ENCODE measurements around the gene ITGA6.

Gene ITGA6

DNA sequence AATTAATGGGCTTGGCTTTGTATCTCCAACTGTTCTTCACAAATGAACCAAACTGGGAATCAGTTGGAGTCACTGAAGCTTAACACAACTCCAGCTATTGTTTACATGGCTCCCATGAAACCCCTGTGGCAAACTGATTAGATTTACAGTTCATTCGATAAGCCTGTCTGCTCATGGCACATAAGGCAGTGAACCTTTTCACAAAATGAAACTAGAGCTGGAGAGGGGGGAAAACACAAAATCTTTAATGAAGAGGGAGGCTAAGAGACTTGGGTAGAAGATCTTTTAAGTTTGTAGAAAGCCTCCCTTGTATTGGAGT is 11.6 kb upstream of the ITGA6 start:
- Histone ChIP-seq H3K27me3 (ENCODE audit: insufficient read depth, poor library complexity, severe bottlenecking) (no peaks in the 10 kb centered on the region), H3K9me3 (ENCODE audit: severe bottlenecking) (no peaks in the 10 kb centered on the region), H3K4me1 (ENCODE audit: insufficient read depth, poor library complexity, severe bottlenecking) (no peaks in the 10 kb centered on the region), H3K4me3 (ENCODE audit: severe bottlenecking) (no peak overlapping the region), H3K27ac (ENCODE audit: poor library complexity, severe bottlenecking) (no peak overlapping the region), H3K36me3 (ENCODE audit: low read depth) (no peaks in the 10 kb centered on the region)
- DNase-seq (ENCODE audit: low spot score), result no peak
- ATAC-seq (ENCODE audit: low read depth), result no peak
- TF ChIP-seq, protein P1, sequence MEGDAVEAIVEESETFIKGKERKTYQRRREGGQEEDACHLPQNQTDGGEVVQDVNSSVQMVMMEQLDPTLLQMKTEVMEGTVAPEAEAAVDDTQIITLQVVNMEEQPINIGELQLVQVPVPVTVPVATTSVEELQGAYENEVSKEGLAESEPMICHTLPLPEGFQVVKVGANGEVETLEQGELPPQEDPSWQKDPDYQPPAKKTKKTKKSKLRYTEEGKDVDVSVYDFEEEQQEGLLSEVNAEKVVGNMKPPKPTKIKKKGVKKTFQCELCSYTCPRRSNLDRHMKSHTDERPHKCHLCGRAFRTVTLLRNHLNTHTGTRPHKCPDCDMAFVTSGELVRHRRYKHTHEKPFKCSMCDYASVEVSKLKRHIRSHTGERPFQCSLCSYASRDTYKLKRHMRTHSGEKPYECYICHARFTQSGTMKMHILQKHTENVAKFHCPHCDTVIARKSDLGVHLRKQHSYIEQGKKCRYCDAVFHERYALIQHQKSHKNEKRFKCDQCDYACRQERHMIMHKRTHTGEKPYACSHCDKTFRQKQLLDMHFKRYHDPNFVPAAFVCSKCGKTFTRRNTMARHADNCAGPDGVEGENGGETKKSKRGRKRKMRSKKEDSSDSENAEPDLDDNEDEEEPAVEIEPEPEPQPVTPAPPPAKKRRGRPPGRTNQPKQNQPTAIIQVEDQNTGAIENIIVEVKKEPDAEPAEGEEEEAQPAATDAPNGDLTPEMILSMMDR (IDR thresholded peaks at IDR 0.05; ENCODE audit: poor library complexity, severe bottlenecking), result no peak

DNA sequence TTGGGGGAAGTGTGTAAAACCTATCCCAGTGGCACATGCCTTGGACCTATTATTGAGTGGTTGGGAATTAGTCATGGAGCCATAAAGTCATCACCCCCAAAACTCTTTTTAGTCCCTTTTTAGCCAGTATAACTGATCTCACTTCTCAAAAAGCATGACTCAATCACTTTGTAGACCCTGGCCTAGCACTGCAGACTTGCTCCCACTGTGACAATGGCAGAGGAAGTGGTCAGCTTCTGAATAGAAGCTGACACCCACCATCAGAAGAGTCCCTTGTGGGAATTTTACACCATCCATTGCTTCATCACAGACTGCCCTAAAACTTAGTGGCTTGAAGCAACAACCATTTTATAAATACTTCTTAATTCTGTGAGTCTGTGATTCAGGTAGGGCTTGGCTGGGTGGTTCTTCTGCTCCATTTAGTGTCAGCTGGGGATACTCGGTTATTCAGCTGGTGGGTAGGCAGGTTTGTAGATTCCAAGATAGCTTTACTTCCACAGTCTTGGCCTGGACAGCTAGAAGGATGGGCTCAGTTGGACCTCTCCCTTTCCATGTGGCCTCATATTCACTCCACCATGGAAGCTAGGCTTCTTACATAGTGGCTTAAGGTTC is 10.8 kb upstream of the ITGA6 start:
- TF ChIP-seq, protein P1 (IDR thresholded peaks at IDR 0.05; ENCODE audit: poor library complexity, severe bottlenecking), result no peak
- Histone ChIP-seq H3K4me1 (ENCODE audit: insufficient read depth, poor library complexity, severe bottlenecking) (no peaks in the 10 kb centered on the region), H3K27ac (ENCODE audit: poor library complexity, severe bottlenecking) (no peak overlapping the region), H3K4me3 (ENCODE audit: severe bottlenecking) (no peak overlapping the region), H3K36me3 (ENCODE audit: low read depth) (no peaks in the 10 kb centered on the region), H3K9me3 (ENCODE audit: severe bottlenecking) (no peaks in the 10 kb centered on the region), H3K27me3 (ENCODE audit: insufficient read depth, poor library complexity, severe bottlenecking) (no peaks in the 10 kb centered on the region)
- ATAC-seq (ENCODE audit: low read depth) (no peak), DNase-seq (ENCODE audit: low spot score) (no peak)

DNA sequence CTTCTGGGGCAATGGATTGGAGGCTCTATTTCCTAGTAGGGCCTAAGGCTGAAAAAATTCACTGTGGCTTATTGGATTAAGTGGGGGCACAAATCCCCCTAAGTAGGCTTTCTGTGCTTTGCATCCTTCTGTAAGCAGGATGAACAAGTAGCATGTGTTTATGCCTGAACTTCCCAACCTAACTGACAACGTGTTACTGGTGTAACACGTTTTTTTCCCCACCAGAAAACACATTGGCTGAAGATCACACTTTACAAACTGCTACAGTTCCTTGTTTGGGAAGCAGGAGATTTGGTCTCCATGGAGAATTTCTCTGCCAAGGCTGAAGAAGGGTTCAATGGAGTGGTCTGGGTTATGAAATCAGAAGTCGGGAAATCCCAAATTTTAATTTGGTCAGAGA is 7.2 kb upstream of the ITGA6 start:
- TF ChIP-seq, protein P1 (IDR thresholded peaks at IDR 0.05; ENCODE audit: poor library complexity, severe bottlenecking), result no peak
- Histone ChIP-seq H3K9me3 (ENCODE audit: severe bottlenecking) (no peaks in the 10 kb centered on the region), H3K4me3 (ENCODE audit: severe bottlenecking) (no peak overlapping the region), H3K27me3 (ENCODE audit: insufficient read depth, poor library complexity, severe bottlenecking) (no peaks in the 10 kb centered on the region), H3K36me3 (ENCODE audit: low read depth) (no peaks in the 10 kb centered on the region), H3K4me1 (ENCODE audit: insufficient read depth, poor library complexity, severe bottlenecking) (no peaks in the 10 kb centered on the region), H3K27ac (ENCODE audit: poor library complexity, severe bottlenecking) (no peak overlapping the region)
- DNase-seq (ENCODE audit: low spot score) (no peak), ATAC-seq (ENCODE audit: low read depth) (no peak)

DNA sequence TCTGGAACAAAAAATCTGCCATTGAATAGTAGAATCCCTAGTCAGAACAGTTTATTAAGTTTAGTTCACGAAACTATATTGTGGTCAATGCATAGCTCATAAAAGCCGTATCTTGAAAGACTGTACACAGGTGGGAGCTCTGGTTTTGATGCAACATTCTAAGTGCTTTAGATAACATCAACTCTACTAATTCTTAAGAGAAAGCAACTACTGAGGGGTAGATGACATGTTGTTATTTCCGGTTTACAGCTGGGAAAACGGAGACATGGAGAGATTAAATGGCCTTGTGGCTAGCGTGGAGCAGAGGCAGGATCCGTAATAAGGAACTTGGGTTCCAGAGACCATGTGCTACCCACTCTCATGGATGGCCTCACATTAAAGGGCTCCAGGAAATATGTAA is 4.2 kb upstream of the ITGA6 start:
- no peak for DNase-seq (ENCODE audit: low spot score)
- Histone ChIP-seq H3K4me3 (ENCODE audit: severe bottlenecking) (no peak overlapping the region), H3K36me3 (ENCODE audit: low read depth) (no peaks in the 10 kb centered on the region), H3K4me1 (ENCODE audit: insufficient read depth, poor library complexity, severe bottlenecking) (no peaks in the 10 kb centered on the region), H3K27me3 (ENCODE audit: insufficient read depth, poor library complexity, severe bottlenecking) (no peaks in the 10 kb centered on the region), H3K9me3 (ENCODE audit: severe bottlenecking) (no peaks in the 10 kb centered on the region), H3K27ac (ENCODE audit: poor library complexity, severe bottlenecking) (no peak overlapping the region)
- TF ChIP-seq, protein P1 (IDR thresholded peaks at IDR 0.05; ENCODE audit: poor library complexity, severe bottlenecking), result no peak
- ATAC-seq (ENCODE audit: low read depth), result no peak

DNA sequence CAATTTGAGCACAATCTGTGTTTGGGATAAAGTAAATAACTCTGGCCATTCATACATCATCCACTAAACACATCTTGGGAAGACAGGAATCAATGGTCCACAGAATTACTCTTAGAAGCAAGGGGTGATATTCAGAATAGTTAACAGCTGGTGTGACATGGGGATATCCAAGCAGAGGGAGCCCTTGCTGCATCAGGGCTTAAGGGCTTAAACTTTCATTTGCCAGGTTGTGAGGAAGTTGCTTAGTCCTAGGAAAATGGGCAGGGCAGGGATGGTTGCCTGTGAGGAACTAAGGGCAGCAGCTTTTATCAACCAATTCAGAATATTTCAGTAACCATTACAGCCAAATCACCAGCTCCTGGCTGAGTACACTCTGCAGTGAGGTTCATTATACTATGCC is 2.0 kb upstream of the ITGA6 start:
- no peaks in the 10 kb centered on the region for H3K27me3 ChIP-seq (ENCODE audit: insufficient read depth, poor library complexity, severe bottlenecking)
- TF ChIP-seq, protein P1 (IDR thresholded peaks at IDR 0.05; ENCODE audit: poor library complexity, severe bottlenecking), result no peak
- H3K9me3 ChIP-seq (ENCODE audit: severe bottlenecking), result no peaks in the 10 kb centered on the region

More for the DNA sequence above, 2.0 kb upstream of the ITGA6 start:
- DNase-seq (ENCODE audit: low spot score) (no peak), ATAC-seq (ENCODE audit: low read depth) (no peak)
- no peak overlapping the region for H3K4me3 ChIP-seq (ENCODE audit: severe bottlenecking)
- H3K27ac ChIP-seq (ENCODE audit: poor library complexity, severe bottlenecking), result no peak overlapping the region
- H3K4me1 ChIP-seq (ENCODE audit: insufficient read depth, poor library complexity, severe bottlenecking), result peaks cover 2% of the 10 kb centered on the region
- peaks cover 13% of the 10 kb centered on the region for H3K36me3 ChIP-seq (ENCODE audit: low read depth)
